ENCODE results near the gene TCF7L1.
"Not testable (repeated sequence)": the region's sequence is repeated elsewhere in the genome, so short reads cannot be mapped to it uniquely, and the experiment has no call there.

DNA sequence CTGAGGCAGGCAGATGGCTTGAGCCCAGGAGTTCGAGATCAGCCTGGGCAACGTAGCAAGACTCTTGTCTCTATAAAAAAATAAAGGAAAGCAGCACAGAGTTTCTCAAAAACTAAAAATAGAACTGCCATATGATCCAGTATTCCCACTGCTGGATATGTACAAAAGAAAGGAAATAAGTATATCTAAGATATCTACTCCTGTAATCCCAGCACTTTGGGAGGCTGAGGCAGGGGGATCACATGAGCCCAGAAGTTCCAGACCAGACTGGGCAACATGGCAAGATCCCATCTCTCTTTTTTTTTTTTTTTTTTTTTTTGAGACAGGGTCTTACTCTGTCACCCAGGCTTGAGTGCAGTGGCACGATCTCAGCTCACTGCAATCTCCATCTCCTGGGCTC lies 196.5 kb downstream of the TCF7L1 start:
- not testable (repeated sequence) for TF ChIP-seq EZH2 (IDR thresholded peaks at IDR 0.05; ENCODE audit: low read length)
- TF ChIP-seq, protein P1, sequence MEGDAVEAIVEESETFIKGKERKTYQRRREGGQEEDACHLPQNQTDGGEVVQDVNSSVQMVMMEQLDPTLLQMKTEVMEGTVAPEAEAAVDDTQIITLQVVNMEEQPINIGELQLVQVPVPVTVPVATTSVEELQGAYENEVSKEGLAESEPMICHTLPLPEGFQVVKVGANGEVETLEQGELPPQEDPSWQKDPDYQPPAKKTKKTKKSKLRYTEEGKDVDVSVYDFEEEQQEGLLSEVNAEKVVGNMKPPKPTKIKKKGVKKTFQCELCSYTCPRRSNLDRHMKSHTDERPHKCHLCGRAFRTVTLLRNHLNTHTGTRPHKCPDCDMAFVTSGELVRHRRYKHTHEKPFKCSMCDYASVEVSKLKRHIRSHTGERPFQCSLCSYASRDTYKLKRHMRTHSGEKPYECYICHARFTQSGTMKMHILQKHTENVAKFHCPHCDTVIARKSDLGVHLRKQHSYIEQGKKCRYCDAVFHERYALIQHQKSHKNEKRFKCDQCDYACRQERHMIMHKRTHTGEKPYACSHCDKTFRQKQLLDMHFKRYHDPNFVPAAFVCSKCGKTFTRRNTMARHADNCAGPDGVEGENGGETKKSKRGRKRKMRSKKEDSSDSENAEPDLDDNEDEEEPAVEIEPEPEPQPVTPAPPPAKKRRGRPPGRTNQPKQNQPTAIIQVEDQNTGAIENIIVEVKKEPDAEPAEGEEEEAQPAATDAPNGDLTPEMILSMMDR (optimal IDR thresholded peaks at IDR 0.05 in 1 of 3, IDR thresholded peaks at IDR 0.05 in 1 of 3, conservative IDR thresholded peaks at IDR 0.05 in 1 of 3; ENCODE audit: extremely low read depth in 1 of 3, insufficient read depth in 2 of 3, low read length in 3 of 3), result not testable (repeated sequence)

Measured in keratinocyte (primary cell).